Fibroblast of pulmonary artery (primary cell): ENCODE measurements around the gene SLC25A19.

Experiments
- DNase-seq: peaks from one replicate; pipeline ENCODE4 v3.0.0-alpha.2; 2010; ENCODE audit warnings: low read depth
- H3K4me3 ChIP-seq: replicated peaks from 2 replicates; pipeline ENCODE4 v1.5.1; 2011; ENCODE audit warnings: low read depth, mild to moderate bottlenecking, control low read depth, low read length, moderate library complexity
- TF ChIP-seq, protein P1 (sequence below): IDR thresholded peaks from 2 replicates; pipeline ENCODE4 v1.5.1; 2011; ENCODE audit warnings: mild to moderate bottlenecking, control low read depth, low read length, inconsistent platforms; ENCODE audit errors: missing control alignments

Gene SLC25A19

DNA sequence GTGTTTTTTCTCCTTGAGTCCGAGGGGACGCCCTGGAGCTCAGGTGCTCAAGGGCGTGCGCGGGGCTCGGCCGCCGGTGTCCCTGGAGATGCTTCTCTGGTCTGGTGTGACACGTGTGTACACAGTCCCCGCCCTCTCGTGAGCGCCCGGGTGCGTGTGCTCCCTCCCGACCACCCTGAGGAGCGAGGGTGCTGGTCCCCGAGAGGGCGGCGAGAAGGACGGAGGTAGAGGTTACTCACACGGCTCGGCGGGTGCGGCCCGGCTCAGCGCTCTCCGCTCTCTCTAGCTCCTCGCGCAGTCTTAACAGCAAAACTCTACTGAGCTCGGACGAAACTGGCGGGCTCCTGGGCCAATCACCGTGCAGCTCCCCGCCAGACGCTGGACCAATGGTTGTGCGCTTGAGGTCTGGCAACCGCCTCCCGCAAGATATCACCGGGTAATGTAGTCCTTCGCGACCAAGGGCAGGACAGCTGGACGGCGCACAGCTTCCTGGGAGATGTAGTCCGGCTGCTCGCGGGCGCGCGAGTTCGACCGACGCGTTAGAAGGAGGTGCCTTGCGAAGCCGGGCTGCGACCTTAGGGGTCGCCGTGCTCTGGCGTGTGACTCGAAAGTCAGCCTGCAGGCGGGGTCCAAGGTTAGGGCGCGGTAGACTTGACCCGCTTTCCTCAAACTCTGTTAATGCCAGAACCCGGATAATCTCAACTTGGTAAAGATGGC is at the start of gene SLC25A19:
Gene SLC25A19, minus strand, starts transcription at position 319 of the 717 bp plus-strand sequence. CDS start 2,669 bp downstream, outside the sequence.
- DNase-seq: peak; percentile 99
- TF ChIP-seq, protein P1, sequence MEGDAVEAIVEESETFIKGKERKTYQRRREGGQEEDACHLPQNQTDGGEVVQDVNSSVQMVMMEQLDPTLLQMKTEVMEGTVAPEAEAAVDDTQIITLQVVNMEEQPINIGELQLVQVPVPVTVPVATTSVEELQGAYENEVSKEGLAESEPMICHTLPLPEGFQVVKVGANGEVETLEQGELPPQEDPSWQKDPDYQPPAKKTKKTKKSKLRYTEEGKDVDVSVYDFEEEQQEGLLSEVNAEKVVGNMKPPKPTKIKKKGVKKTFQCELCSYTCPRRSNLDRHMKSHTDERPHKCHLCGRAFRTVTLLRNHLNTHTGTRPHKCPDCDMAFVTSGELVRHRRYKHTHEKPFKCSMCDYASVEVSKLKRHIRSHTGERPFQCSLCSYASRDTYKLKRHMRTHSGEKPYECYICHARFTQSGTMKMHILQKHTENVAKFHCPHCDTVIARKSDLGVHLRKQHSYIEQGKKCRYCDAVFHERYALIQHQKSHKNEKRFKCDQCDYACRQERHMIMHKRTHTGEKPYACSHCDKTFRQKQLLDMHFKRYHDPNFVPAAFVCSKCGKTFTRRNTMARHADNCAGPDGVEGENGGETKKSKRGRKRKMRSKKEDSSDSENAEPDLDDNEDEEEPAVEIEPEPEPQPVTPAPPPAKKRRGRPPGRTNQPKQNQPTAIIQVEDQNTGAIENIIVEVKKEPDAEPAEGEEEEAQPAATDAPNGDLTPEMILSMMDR: no peak
- peak within 1 kb of the TSS; percentile 73 for H3K4me3 ChIP-seq

DNA sequence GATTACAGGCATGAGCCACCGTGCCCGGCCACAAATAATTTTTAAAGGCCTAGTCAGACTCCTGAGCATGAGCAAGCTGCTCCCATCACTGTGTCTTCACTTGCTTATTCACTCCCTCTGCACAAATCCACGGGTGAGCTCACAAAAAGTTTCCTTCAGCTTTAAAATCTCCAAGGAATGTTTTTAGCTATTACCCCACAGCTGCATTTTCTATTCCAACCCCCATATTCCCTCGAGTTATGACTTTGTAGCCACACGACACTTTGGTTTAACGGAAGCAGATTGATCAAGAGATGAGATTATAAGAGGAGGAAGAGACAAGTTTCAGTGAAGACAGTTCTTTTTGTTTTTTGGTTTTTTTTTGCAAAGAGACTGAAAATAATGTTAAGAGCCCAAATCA is 49.1 kb upstream of the SLC25A19 start:
- H3K4me3 ChIP-seq: no peak overlapping the region
- DNase-seq: no peak
- TF ChIP-seq, protein P1: no peak

DNA sequence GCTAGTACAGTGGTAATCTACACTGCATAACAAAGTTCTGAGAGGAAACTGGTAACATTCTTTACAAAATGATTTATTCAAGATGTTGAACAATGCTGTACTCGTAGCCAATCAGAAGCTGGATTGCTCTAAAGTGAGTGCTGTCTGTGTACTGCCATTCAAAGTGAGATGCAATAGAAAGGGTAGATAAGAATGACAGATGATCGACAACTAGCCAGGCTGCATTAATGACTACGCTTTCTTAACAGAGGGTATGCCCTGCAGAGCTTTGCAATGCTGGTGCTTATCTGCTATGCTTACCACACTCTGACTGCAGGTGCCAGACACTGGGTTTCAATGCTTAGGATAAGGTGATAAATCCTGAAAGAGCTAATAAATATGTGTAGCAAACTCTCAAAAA is 46.1 kb upstream of the SLC25A19 start:
- H3K4me3 ChIP-seq: no peak overlapping the region
- no peak for DNase-seq
- TF ChIP-seq, protein P1: no peak

DNA sequence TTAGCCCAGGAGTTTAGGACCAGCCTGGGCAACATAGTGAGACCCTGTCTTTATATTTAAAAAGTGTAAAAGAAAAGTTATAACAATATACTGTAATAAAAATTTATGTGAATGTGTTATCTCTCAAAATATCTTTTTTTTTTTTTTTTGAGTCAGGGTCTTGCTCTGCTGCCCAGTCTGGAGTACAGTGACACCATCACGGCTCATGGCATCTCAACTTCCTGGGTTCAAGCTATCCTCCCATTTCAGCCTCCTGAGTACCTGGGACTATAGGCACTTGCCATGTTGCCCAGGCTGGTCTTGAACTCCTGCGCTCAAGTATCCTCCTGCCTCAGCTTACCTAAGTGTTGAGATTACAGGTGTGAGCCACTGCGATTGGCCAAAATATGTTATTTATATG is 45.5 kb upstream of the SLC25A19 start:
- no peak overlapping the region for H3K4me3 ChIP-seq
- no peak for DNase-seq
- TF ChIP-seq, protein P1: no peak

DNA sequence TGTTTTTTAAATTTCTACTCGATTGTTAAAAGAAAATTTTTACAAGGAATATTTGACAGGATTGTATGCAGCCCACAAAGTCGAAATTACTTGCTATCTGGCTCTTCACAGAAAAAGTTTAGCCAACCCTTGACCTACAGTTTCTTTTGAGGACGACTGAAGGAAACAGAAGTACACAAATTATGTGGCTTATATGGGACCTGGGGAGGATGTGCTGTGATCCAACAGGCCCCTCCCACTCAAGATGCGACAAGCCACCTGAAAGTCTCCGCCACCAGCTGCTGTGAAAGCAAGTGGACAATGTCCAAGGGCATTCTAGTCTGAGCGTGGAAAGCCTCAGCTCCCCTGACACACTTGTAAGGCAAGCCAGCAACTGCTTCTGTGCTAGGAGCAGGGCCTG is 42.4 kb upstream of the SLC25A19 start:
- TF ChIP-seq, protein P1: no peak
- no peak for DNase-seq
- H3K4me3 ChIP-seq: no peak overlapping the region

DNA sequence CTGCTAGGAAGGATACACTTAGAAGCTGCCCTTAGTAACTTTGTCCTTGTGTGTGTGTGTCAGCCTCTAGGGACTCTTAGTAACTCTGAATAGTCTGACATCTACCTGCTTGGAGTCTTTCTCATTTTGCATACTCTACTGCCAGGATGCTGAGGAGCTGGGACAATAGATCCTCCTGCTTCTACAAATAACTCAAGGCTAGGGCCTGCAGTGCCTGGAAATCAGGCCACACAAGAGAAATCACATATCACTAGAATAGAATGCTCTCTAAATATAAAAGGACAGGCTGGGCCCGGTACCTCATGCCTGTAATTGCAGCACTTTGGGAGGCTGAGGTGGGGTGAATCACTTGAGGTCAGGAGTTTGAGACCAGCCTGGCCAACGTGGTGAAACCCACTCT is 38.5 kb upstream of the SLC25A19 start:
- TF ChIP-seq, protein P1: no peak
- no peak overlapping the region for H3K4me3 ChIP-seq
- DNase-seq: no peak
